ENCODE measurements around the gene G0S2.

DNA sequence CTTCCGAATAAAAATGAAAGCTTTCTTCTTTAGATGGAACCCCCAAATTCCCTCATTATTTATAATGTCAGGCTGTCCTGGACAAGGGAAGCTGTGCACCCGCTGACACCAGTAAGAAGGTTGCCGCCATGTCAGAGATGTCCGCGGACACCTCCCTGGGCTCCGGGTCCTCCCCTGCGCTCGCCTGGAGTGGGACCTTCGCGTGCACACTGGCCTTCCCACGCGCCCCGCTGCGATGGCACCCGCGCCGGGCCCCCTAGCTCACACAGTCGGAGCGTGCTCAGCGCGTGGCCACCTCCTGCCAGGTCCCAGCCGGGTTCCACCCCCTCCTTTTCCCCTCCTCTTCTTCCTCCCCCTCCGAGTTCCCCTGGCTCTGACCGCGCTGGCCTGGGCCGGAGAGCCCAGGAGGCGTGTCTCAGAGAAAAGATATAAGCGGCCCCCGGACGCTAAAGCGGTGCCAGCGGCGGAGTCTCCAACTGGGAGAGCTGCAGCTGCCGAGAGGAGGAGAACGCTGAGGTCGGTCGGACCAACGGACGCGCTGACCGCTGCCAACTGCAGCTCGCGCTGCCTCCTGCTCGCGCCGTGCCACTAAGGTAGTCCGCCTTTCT lies at the start of gene G0S2:
- TF ChIP-seq MAZ (IDR thresholded peaks at IDR 0.05; ENCODE audit: borderline replicate concordance, low read depth, low read length) = no peak
- no peak for TF ChIP-seq RFX5 (IDR thresholded peaks at IDR 0.05)
- TF ChIP-seq, protein P1, sequence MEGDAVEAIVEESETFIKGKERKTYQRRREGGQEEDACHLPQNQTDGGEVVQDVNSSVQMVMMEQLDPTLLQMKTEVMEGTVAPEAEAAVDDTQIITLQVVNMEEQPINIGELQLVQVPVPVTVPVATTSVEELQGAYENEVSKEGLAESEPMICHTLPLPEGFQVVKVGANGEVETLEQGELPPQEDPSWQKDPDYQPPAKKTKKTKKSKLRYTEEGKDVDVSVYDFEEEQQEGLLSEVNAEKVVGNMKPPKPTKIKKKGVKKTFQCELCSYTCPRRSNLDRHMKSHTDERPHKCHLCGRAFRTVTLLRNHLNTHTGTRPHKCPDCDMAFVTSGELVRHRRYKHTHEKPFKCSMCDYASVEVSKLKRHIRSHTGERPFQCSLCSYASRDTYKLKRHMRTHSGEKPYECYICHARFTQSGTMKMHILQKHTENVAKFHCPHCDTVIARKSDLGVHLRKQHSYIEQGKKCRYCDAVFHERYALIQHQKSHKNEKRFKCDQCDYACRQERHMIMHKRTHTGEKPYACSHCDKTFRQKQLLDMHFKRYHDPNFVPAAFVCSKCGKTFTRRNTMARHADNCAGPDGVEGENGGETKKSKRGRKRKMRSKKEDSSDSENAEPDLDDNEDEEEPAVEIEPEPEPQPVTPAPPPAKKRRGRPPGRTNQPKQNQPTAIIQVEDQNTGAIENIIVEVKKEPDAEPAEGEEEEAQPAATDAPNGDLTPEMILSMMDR (IDR thresholded peaks at IDR 0.05) = no peak
- TF ChIP-seq CEBPB (IDR thresholded peaks at IDR 0.05) = no peak
- TF ChIP-seq, protein P2, sequence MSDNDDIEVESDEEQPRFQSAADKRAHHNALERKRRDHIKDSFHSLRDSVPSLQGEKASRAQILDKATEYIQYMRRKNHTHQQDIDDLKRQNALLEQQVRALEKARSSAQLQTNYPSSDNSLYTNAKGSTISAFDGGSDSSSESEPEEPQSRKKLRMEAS (IDR thresholded peaks at IDR 0.05) = peak; percentile 67
- TF ChIP-seq EP300 (IDR thresholded peaks at IDR 0.05) = no peak
- TF ChIP-seq ZFP36 (IDR thresholded peaks at IDR 0.05; ENCODE audit: borderline replicate concordance, partially characterized antibody) = no peak
- no peak for TF ChIP-seq JUN (IDR thresholded peaks at IDR 0.05)
- TF ChIP-seq, protein P3, sequence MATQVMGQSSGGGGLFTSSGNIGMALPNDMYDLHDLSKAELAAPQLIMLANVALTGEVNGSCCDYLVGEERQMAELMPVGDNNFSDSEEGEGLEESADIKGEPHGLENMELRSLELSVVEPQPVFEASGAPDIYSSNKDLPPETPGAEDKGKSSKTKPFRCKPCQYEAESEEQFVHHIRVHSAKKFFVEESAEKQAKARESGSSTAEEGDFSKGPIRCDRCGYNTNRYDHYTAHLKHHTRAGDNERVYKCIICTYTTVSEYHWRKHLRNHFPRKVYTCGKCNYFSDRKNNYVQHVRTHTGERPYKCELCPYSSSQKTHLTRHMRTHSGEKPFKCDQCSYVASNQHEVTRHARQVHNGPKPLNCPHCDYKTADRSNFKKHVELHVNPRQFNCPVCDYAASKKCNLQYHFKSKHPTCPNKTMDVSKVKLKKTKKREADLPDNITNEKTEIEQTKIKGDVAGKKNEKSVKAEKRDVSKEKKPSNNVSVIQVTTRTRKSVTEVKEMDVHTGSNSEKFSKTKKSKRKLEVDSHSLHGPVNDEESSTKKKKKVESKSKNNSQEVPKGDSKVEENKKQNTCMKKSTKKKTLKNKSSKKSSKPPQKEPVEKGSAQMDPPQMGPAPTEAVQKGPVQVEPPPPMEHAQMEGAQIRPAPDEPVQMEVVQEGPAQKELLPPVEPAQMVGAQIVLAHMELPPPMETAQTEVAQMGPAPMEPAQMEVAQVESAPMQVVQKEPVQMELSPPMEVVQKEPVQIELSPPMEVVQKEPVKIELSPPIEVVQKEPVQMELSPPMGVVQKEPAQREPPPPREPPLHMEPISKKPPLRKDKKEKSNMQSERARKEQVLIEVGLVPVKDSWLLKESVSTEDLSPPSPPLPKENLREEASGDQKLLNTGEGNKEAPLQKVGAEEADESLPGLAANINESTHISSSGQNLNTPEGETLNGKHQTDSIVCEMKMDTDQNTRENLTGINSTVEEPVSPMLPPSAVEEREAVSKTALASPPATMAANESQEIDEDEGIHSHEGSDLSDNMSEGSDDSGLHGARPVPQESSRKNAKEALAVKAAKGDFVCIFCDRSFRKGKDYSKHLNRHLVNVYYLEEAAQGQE (IDR thresholded peaks at IDR 0.05) = no peak
- no peak for TF ChIP-seq POLR2AphosphoS2 (conservative IDR thresholded peaks at IDR 0.05; ENCODE audit: low read length)
- TF ChIP-seq, protein P4, sequence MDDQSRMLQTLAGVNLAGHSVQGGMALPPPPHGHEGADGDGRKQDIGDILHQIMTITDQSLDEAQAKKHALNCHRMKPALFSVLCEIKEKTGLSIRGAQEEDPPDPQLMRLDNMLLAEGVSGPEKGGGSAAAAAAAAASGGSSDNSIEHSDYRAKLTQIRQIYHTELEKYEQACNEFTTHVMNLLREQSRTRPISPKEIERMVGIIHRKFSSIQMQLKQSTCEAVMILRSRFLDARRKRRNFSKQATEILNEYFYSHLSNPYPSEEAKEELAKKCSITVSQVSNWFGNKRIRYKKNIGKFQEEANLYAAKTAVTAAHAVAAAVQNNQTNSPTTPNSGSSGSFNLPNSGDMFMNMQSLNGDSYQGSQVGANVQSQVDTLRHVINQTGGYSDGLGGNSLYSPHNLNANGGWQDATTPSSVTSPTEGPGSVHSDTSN (IDR thresholded peaks at IDR 0.05) = no peak
- TF ChIP-seq, protein P5, sequence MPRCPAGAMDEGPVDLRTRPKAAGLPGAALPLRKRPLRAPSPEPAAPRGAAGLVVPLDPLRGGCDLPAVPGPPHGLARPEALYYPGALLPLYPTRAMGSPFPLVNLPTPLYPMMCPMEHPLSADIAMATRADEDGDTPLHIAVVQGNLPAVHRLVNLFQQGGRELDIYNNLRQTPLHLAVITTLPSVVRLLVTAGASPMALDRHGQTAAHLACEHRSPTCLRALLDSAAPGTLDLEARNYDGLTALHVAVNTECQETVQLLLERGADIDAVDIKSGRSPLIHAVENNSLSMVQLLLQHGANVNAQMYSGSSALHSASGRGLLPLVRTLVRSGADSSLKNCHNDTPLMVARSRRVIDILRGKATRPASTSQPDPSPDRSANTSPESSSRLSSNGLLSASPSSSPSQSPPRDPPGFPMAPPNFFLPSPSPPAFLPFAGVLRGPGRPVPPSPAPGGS (IDR thresholded peaks at IDR 0.05) = no peak

All from A549 (cell line).